Mesothelial cell of epicardium (in vitro differentiated cells): ENCODE results near the gene ITGA11. TPM values are rescaled to one million over a fixed set of nuclear protein-coding genes. Genes with fewer than 3 reads are reported as not detected.
A peak's percentile ranks its signal among the peaks of the same experiment; 100 is the strongest.

Source experiments
- DNase-seq, 2 experiments: peaks; one replicate each; pipeline ENCODE4 v3.0.0; 2021; ENCODE audit warnings: low spot score in 2 of 2; ENCODE audit not compliant: unreplicated experiment in 2 of 2
- H3K27ac Mint-ChIP-seq: 2 replicates; pipeline ENCODE4 v1.8.0; 2021; ENCODE audit warnings: mixed read lengths
- H3K27me3 Mint-ChIP-seq: 2 replicates; pipeline ENCODE4 v1.8.0; 2021; ENCODE audit warnings: low read depth, mixed read lengths
- H3K36me3 Mint-ChIP-seq: 2 replicates; pipeline ENCODE4 v1.8.0; 2021; ENCODE audit warnings: mixed read lengths
- H3K4me1 Mint-ChIP-seq: 2 replicates; pipeline ENCODE4 v1.8.0; 2021; ENCODE audit warnings: mixed read lengths
- H3K4me3 Mint-ChIP-seq: 2 replicates; pipeline ENCODE4 v1.8.0; 2021; ENCODE audit warnings: mild to moderate bottlenecking, moderate library complexity, mixed read lengths
- H3K9me3 Mint-ChIP-seq: 2 replicates; pipeline ENCODE4 v1.8.0; 2021; ENCODE audit warnings: mixed read lengths
- total RNA-seq: library from RNA; stranded (reverse); gene quantifications from 3 replicates; pipeline ENCODE4 v1.2.1, GENCODE V29; 2021
- TF ChIP-seq, protein P1 (sequence below): fragments of 200-600 bp; sonication (generic); IDR thresholded peaks from one replicate; pipeline ENCODE4 v1.5.0; 2021; ENCODE audit warnings: antibody characterized with exemption; ENCODE audit not compliant: unreplicated experiment

ITGA11 gene
- total RNA-seq, 1 donor from 2014 or later: 3.5 TPM

DNA sequence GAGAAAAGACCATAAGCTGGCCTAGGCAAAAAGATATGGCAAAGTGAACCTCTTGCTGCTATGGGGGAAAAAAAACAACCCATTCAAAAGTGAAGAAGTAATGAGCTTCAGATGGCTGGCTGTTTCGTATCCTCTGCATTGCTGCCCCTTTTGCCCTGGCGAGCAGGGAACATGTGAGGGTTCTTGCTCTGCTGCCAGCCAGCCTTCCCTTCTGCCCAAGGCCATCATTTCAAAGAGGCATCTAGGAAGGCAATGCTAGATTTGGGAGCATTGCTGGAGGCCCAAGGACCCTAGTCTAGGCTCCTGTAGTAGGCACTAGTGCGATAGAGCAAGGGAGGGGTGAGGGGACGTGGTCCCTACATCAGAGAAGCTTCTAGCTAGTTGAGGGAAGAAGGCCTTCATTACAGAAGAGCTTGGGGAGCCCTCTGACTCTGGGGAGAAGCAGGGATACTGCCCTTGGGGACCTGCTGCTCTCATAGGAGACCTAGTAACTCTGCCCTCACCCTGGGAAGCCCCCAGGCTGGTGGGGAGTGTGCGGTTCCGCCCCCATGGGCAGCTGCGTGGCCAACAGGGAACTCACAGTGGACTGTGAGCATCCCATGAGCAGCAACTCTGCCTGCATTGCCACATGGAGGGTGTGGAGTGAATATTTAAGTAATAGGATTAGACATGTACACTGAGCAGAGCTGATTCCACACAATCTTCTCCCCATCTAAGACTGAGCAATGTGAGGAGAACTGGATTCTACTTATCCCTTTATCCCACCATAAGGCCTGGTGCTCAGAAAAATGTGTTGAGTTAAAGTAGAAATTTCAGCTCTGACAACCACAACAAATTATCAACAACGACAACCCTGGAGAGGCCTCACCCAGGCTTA is 21.3 kb downstream of the ITGA11 start:
- peak in 1 of 2 experiments; percentile 9 for DNase-seq
- TF ChIP-seq, protein P1, sequence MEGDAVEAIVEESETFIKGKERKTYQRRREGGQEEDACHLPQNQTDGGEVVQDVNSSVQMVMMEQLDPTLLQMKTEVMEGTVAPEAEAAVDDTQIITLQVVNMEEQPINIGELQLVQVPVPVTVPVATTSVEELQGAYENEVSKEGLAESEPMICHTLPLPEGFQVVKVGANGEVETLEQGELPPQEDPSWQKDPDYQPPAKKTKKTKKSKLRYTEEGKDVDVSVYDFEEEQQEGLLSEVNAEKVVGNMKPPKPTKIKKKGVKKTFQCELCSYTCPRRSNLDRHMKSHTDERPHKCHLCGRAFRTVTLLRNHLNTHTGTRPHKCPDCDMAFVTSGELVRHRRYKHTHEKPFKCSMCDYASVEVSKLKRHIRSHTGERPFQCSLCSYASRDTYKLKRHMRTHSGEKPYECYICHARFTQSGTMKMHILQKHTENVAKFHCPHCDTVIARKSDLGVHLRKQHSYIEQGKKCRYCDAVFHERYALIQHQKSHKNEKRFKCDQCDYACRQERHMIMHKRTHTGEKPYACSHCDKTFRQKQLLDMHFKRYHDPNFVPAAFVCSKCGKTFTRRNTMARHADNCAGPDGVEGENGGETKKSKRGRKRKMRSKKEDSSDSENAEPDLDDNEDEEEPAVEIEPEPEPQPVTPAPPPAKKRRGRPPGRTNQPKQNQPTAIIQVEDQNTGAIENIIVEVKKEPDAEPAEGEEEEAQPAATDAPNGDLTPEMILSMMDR: no peak
- Mint-ChIP-seq H3K4me1 (no peaks in the 10 kb centered on the region), H3K4me3 (no peak overlapping the region), H3K36me3 (no peaks in the 10 kb centered on the region), H3K27ac (no peak overlapping the region), H3K9me3 (no peaks in the 10 kb centered on the region), H3K27me3 (peaks cover 7% of the 10 kb centered on the region)

DNA sequence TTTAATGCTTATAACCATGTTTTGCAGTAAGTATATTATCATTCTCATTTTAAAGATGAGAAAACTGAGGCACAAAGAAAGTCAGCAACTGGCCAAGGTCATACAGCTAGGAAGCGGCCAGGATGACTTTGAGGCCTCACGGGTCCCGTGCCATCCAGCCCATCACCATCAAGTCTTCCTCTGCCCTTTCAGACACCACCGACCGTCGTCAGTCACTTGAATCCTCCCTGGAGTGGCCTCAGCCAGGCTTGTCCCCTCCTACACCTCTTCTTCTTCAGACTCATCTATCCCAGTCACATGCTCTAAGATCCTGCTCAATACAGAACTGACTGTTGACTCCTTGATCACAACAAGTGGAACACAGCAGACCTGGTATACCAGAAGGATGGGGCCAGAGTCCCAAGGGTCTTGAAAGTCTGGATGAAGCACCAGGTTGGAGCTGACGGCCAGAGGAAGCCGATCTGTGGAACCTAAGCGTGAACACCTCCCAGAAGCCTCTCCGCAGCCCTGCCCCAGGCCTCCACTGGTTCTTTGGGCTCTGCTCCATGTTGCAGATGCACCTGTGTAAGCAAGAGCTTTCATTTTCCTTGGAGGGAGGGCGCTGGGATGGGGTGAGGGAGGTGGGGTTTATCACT is 22.1 kb downstream of the ITGA11 start:
- no peaks in the 10 kb centered on the region for H3K9me3 Mint-ChIP-seq
- no peak overlapping the region for H3K27ac Mint-ChIP-seq
- peak in 1 of 2 experiments; percentile 19 for DNase-seq
- peaks cover 7% of the 10 kb centered on the region for H3K27me3 Mint-ChIP-seq
- no peaks in the 10 kb centered on the region for H3K36me3 Mint-ChIP-seq
- H3K4me3 Mint-ChIP-seq: no peak overlapping the region
- TF ChIP-seq, protein P1: no peak
- no peaks in the 10 kb centered on the region for H3K4me1 Mint-ChIP-seq

DNA sequence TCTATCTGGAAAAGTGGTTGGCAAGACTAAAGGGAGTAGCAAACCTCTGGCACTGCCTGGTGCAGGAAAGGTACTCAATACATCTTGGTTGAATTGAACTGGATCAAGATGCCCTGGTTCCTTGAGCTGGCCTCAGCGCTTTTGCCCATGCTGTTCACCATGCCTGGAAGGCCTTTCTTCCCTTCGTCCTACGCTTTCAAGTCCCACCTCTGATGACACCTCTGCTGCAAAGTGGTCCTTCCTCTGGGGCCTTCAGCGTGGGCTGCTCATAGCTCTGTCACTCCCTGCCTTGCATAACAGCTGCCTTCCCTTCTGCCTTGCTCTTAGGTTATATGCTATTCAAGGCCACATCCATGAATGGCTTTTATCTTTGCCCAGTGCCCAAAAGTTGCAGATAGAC is 23.0 kb downstream of the ITGA11 start:
- Mint-ChIP-seq H3K36me3 (no peaks in the 10 kb centered on the region), H3K27me3 (peaks cover 7% of the 10 kb centered on the region), H3K9me3 (no peaks in the 10 kb centered on the region), H3K27ac (no peak overlapping the region), H3K4me3 (no peak overlapping the region), H3K4me1 (no peaks in the 10 kb centered on the region)
- DNase-seq: peak in 1 of 2 experiments; percentile 30
- TF ChIP-seq, protein P1: no peak

DNA sequence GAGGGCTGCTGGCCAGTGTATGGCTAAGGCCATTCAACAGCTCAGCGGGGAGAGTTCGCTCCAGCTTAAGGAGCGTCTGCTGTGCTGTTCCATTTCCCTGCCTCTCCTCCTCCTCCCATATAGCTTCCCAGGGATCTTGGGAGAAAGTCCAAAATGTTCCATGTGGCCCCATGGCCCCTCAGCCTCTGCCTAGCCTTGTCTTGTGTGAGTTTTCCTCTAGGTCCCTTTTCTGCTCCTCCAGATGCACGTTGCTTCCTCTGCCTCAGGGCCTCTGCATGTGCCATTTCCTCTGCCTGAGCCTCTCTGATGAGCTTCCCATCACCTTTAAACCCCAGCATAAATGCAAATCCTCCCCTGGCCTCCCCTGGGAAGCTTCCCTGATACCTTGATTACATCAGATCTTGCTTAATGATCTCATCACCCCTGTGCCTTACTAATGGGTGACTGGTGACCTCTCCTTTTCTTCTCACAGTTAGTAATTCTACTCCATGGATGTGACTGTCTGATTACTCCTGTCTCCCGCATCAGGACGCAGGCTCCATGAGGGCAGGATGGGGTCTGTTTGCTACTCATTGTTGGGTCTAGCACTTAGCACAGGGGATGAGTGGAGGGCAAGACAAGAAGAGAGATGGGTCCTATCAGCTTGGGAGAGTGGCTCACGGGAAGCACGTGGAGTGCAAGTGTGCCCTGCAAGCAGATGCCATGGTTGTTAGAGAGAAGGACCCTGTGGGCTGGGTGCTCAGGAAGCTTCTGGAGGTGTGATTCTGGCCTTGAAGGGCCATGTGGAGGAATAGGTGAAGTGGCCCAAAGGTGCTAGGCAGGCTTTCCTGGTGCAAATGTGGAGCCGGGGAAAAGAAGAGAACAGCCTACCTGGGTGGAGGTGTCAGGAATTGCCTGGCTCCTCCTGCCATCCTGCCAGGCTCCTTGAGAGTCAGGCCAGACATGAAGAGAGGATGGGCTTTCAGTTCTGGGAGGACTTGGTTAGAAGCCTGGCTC is 23.8 kb downstream of the ITGA11 start:
- no peak overlapping the region for H3K27ac Mint-ChIP-seq
- peaks cover 4% of the 10 kb centered on the region for H3K9me3 Mint-ChIP-seq
- no peaks in the 10 kb centered on the region for H3K4me1 Mint-ChIP-seq
- TF ChIP-seq, protein P1: no peak
- no peaks in the 10 kb centered on the region for H3K36me3 Mint-ChIP-seq
- DNase-seq: peak in 1 of 2 experiments; percentile 21
- no peak overlapping the region for H3K4me3 Mint-ChIP-seq
- peaks cover 7% of the 10 kb centered on the region for H3K27me3 Mint-ChIP-seq

DNA sequence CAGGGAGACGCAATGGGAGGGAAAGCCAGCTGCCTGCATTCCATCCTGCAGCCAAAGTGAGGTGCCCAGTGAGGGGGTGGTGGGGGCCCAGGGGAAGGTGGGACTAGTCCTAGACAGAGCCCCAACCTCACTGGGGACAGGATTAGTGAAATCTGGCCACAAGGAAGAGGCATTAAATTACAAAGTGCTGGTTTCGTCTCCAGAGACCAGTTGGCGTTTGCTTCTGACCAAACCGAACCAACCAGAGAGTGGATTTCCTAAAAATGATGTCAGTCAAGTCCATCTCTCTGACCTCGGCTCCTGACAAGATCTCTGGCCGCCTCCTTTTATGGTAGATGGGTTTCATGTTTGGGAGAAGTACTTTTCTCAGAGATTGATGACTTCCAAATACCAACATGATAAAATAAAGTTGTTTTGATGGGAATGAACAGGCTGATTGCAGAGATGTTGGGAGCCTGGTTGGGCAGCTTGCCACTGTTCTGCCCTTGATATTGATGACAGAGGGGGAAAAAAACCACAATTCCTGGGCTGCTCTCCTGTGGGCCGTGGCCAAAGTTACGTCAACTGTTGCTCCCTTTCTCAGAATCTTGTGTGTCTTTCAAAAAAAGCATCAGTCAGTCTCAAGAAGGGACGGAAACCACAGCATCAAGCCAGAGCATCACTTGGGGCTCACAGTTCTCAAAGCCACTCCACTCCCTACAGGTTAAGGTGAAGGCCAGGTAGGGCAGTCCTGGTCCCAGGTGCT is 24.6 kb downstream of the ITGA11 start:
- peaks cover 4% of the 10 kb centered on the region for H3K9me3 Mint-ChIP-seq
- DNase-seq: peak in 1 of 2 experiments; percentile 31
- H3K4me1 Mint-ChIP-seq: no peaks in the 10 kb centered on the region
- TF ChIP-seq, protein P1: no peak
- no peaks in the 10 kb centered on the region for H3K36me3 Mint-ChIP-seq
- H3K27me3 Mint-ChIP-seq: peaks cover 7% of the 10 kb centered on the region
- H3K27ac Mint-ChIP-seq: no peak overlapping the region
- no peak overlapping the region for H3K4me3 Mint-ChIP-seq
